ENCODE data around the gene KIF1B. TPM values are rescaled to one million over a fixed set of nuclear protein-coding genes. Genes with fewer than 3 reads are reported as not detected.
A peak's percentile ranks its signal among the peaks of the same experiment; 100 is the strongest.

KIF1B gene
- total RNA-seq, 1 donor from 2014 or later: 70.4 TPM

DNA sequence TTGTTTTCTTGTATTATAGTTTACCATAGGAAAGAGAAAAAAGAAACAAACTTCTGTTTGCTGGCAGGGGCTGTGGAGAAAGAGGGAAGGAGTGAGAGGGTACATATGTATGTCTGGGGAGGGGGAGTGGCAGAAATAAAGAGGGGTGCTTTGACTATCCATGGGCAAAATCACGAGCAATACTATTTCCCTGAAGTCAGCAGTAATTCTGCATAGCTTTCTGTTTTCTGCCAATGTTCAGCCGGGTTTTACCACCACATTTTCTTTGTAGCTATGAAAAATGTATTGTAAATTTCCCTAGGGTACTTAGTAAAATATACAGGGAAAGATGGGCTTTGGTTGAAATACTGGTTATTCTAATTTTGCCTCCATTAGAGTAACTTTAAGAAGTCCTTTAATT lies 143.3 kb downstream of the KIF1B start:
- no peak for DNase-seq (ENCODE audit: low spot score)
- intact Hi-C loops (cut with DNase I): no loop called here
- no peak for ATAC-seq

DNA sequence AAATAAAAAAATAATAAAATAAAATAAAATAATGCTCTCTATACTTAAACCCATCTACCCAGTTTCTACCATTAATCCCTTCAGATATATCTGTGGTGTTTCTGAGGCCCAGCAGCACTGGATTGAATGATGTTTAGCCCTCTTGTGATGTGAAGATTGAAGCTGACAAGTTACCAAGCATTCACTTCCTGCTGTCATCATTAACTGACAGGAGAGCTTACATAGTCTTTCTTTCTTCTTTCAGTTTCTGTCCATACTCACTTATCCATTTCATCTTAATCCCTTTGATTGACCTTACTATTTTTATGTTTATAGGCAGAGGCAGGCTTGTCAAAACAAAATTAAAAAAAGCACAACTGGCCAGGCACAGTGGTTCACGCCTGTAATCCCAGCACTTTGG lies 149.7 kb downstream of the KIF1B start:
- no peak for ATAC-seq
- DNase-seq (ENCODE audit: low spot score): no peak
- intact Hi-C loops (cut with DNase I): no loop called here

DNA sequence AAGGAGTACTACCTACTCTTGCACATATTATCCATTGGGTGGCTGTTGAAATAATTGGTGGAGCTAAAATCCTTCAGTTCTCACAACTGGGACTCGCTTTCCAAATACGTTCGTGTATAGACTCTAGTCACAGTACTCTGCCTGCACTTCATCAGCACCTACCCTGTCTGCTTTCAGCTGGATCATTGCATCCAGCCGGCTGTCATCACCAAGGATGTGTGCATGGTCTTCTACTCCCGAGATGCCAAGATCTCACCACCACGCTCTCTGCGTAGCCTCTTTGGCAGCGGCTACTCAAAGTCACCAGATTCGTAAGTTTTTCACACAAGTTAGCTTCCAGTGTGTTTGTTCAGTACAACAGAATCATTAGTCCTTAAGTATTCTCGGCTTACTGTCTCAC lies 151.1 kb downstream of the KIF1B start:
- intact Hi-C loops (cut with DNase I): no loop called here
- no peak for ATAC-seq
- DNase-seq (ENCODE audit: low spot score): no peak

DNA sequence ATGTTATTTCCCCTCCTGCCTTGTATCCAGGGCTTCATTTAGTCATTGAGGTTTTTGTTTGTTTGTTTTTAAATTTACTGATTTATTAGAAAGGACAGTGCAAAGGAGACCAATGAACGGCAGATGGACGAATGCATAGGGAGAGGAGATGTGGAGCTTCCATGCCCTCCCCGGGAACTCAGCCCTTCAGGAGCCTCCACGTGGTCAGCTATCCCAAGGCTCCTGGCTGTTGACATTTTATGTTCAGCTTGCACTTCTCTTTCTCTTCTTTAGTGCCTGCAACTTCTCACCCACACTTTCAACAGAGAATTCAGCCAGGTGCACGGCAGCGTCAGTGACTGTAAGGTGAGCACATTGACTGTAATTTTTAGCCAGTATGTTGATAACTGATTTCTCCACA lies 157.8 kb downstream of the KIF1B start:
- ATAC-seq (no peak), DNase-seq (ENCODE audit: low spot score) (no peak)
- intact Hi-C loops (cut with DNase I): no loop called here

DNA sequence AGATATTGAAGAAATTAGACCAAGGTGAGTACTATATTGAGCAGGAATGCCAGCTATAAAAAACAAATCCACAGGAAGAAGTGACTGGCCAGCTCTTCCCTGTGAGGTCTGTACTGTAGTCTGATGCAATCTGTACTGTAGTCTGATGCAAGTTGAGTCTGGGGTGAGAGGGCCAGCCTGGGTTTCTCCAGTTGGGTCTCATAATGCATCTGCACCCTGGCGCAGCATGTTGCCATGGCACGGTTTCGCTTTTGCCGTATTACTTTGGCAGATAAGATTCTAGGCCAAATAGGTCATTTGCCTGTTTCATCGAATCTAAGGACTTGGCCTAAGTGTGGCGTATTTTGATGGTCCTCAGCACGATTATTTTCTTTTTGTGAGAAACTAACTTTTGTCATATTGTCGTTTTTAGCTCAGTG lies 164.1 kb downstream of the KIF1B start:
- intact Hi-C loops (cut with DNase I): no loop called here
- ATAC-seq: no peak
- DNase-seq (ENCODE audit: low spot score): no peak

DNA sequence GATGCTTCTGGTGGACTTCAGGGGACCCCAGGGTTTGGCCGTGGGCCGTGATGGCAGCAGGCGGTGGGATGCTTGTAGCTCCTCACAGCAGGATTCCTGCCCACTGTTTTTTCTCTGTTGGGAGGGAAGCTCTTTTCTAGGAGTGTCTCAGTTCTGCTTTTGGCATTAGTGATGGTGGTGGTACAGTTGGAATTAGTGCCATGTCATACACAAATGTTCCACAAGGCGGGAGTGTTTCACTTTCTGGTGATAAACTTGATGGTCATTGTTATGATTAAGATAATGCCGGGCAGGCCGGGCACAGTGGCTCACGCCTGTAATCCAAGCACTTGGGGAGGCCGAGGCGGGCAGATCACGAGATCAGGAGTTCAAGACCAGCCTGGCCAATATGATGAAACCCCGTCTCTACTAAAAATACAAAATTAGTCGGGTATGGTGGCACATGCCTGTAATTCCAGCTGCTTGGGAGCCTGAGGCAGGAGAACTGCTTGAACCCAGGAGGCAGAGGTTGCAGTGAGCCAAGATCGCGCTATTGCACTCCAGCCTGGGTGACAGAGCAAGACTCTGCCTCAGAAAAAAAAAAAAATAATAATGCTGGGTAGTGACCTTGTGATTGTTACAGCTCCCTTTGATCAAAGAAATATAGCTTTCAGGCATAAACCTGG lies 167.1 kb downstream of the KIF1B start:
- ATAC-seq (peak; percentile 82), DNase-seq (ENCODE audit: low spot score) (peak; percentile 83)
- intact Hi-C loops (cut with DNase I): loop anchor here (5.0 kb wide), 1 partner anchor 50 kb away; no protein-coding TSS in a partner anchor

DNA sequence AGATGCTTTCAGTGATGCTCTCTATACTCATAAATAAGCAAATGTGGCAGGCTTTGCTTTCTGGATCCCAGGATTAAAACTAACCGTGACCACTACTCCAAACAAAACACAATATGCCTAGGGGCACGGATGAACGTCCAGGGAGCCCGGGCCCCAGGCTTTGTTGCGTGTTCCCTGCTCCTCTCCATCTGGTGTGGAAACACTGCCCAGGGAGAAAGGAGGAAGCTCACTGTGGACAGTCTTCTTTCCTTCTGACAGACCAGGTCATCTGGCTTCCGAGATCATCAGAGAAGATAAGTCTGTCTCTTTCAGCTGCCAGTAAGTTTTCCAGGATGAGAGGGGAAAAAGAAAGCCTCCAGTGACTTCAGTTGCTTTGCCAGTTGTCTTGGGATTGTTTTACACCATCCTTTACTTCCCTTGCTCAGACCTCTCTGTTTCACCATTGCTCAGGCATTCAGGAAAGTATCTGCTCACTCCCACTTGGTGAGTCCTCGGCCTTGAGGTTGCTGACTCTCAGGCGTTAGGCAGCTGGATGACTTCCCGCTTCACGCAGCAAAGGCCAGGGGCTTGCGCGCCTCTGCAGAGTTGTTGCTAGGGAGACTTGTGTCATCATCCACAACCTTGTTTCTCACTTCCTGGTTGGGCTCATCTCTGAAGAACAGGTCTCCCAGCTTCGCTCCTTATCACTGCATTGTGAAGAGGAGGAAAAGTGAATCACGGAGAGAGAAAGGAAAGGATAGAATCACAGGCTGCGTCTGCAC lies 167.9 kb downstream of the KIF1B start:
- ATAC-seq (peak; percentile 70), DNase-seq (ENCODE audit: low spot score) (no peak)

DNA sequence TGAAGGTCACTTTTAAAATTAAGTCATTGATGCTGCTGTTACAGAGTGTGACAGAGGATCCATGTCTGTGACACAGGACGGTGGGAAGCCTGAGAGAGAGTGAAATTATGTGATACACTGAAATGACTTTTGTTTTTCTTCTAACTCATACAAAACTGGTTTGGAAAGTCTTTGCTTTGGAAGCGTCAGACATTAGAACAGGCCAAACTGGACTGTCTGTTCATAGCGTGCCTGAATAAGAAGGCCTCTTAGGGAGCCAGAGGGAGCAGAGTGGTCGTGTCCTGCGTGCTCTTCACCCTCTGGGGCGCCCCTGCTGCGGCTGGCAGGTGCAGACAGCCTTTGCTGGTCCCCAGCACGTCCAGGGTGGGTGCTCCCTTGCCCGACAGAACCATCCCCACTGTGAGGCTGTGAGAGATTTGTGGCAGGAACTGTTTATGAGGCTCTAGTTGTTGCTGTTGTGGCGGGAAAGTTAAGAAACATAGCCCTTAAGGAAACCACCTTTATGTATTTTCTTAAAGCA lies 168.8 kb downstream of the KIF1B start:
- ATAC-seq (no peak), DNase-seq (ENCODE audit: low spot score) (no peak)
- intact Hi-C loops (cut with DNase I): loop anchor here (5.0 kb wide), 1 partner anchor 48 kb away; no protein-coding TSS in a partner anchor

More for the DNA sequence above, 167.9 kb downstream of the KIF1B start:
- intact Hi-C loops (cut with DNase I): loop anchor here (5.0 kb wide), 1 partner anchor 49 kb away; no protein-coding TSS in a partner anchor

DNA sequence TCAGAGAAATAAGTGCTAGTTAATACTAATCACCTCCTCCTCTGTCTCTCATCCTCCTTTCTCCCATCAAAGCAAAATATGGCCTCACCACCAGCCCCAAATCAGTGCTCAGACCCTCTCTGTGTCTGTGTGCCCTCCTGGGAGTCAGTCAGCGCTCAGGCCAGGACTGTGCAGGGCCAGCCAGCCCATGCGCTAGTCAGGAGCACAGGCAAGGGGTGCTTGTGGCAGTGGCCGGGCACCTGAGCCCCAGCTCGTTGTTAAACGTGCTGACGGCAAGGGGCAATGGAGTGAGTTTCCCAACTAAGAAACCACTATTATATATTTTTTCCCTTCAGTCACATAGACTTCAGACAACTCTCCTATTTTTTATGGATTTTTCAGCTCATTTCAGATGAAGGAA lies 169.3 kb downstream of the KIF1B start:
- intact Hi-C loops (cut with DNase I): loop anchor here (5.0 kb wide), 1 partner anchor 48 kb away; no protein-coding TSS in a partner anchor
- no peak for DNase-seq (ENCODE audit: low spot score)
- ATAC-seq: no peak

DNA sequence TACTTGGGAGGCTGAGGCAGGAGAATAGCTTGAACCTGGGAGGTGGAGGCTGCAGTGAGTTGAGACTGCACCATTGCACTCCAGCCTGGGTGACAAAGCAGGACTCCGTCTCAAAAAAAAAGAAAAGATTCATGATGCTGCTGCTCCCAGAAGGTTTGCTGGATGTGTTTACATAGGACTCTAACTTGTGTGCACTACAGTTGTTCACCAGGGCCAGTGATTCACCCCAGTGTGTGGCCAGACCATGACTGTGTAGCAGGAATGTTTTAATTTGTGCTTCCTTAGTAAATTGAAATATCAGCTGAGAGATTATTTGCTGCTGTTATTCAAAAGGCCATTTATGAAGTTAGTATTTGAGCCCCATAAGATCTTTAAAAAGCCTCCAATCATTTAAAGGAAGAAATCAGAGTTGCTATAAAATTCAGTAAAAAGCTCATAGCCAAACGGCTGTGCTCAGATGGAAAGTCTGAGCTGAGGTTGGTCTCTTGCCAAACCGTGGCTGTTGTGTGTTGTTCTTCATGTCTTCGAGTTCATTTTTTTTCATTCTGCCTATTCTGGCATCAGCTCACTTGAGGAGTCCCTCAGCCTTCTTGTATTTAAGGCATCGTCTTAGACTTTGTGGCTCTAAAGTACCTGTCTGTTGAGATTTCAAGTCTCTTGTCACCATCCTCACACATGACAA lies 170.4 kb downstream of the KIF1B start:
- ATAC-seq (peak; percentile 64), DNase-seq (ENCODE audit: low spot score) (peak; percentile 74)

DNA sequence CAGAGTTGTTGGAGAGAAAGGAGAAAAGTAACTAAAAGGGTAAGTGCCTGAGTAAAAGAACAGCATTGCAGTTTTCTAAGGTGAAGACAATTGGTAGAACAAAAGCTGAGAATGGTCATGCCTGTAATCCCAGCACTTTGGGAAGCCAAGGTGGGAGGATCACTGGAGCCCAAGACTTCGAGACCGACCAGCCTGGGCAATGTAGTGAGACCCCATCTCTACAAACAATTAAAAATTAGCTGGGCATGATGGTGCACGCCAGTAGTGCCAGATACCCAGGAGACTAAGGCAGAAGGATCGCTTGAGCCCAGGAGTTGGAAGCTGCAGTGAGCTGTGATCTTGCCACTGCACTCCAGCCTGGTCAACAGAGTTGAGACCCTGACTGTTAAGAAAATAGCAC lies 173.3 kb downstream of the KIF1B start:
- ATAC-seq: no peak
- DNase-seq (ENCODE audit: low spot score): no peak
- intact Hi-C loops (cut with DNase I): no loop called here

More for the DNA sequence above, 170.4 kb downstream of the KIF1B start:
- intact Hi-C loops (cut with DNase I): no loop called here

DNA sequence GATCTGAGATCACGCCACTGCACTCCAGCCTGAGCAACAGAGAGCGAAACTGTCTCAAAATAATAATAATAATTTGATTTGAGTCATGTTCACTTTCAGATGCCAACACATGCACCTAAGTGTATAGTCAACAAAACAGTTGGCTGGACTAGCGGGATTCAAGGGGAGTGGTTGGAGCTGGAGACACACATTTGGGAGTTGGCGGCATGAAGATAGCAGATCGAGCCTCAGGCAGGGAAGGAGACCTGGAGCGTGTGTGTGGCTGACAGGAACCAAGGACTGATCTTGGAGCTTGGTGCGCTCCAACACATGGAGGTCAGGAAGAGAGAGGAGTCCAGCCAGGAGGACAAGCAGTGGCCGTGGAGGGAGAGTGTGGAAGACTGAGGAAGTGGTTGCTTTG lies 173.8 kb downstream of the KIF1B start:
- ATAC-seq (no peak), DNase-seq (ENCODE audit: low spot score) (no peak)
- intact Hi-C loops (cut with DNase I): no loop called here

DNA sequence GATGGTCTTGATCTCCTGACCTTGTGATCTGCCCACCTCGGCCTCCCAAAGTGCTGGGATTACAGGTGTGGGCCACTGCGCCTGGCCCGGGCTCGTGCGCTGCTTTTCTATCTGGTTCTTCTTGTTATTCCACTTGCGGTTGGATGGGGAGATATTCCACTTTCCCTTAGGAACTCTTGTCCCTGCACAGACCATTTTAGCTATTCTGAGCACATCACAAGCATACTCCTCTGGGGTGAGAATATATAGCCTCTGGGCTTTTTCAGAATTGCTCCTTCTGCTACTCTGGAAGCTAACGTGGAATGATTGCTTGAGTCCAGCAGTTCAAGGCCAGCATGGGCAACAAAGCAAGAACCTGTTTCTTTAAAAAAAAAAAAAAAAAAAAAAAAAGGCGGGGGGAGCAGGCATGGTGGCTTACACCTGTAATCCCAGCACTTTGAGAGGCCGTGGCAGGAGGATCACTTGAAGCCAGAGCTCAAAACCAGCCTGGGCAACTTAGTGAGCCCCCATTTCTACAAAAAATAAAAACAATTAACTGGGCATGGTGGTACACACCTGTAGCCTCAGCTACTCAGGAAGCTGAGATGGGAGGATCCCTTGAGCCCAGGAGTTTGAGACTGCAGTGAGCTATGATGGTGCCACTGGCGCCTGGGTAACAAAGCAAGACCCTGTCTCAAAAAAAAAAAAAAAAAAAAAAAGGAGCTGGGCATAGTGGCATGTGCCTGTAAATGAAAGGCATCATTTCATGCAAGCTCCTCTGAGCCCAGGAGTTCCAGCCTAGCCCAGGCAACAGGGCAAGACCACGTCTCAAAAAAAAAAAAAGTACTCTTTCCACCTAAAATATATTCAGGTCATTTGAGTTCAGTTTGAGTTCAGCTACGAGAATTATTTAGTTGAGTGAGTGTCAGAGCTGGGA lies 176.6 kb downstream of the KIF1B start:
- ATAC-seq (no peak), DNase-seq (ENCODE audit: low spot score) (no peak)
- intact Hi-C loops (cut with DNase I): no loop called here

DNA sequence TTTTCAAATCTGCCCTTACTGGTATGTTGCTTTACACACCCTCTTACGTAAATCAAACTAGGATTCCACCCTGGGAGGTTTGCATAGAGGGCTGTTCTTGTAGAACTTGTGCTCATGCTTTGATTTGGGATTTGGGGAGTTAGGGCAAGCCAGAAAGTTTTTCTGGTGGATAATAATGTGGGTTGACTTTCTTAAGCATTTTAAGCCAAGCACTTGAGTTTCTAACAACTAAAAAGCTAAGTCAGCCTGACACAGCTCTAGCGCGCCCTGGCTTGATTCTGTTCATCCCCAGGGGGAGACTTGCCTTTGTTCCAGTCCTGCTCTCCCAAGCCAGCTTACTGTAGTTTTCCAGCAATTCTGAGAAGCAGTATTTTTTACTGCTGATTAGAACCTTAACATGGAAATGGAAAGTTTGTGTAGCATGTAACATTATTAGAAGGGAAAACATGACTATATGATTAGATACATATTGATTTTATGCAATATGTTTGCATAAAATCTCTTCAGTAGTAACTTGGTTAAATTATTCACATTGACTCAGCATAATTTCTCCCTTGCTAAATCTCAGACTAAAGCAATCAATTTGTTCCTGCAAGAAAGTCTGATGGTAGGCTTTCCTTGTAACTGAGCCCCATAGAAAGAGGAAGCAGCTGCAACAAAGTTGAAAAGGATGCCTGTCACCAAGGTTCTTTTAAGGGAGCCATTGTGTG lies 177.5 kb downstream of the KIF1B start:
- peak; percentile 93 for ATAC-seq
- intact Hi-C loops (cut with DNase I): no loop called here
- DNase-seq (ENCODE audit: low spot score): peak; percentile 64

DNA sequence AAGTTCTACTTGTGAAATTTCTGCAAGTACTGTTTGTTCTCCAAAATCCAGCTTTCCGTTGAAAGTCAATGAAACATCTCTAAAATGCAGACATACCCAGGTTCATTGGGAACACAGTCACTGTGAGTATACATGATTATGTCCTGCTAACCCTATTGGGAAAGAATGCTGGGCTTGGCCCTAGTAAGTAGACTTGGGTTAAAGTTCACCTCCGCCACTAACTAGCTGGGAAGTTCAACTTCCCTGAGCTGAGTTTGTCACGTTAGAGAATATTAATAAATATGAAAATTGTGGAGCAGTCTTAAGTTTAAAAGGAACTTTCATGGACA lies 178.0 kb downstream of the KIF1B start:
- no peak for DNase-seq (ENCODE audit: low spot score)
- intact Hi-C loops (cut with DNase I): no loop called here
- ATAC-seq: peak; percentile 20

DNA sequence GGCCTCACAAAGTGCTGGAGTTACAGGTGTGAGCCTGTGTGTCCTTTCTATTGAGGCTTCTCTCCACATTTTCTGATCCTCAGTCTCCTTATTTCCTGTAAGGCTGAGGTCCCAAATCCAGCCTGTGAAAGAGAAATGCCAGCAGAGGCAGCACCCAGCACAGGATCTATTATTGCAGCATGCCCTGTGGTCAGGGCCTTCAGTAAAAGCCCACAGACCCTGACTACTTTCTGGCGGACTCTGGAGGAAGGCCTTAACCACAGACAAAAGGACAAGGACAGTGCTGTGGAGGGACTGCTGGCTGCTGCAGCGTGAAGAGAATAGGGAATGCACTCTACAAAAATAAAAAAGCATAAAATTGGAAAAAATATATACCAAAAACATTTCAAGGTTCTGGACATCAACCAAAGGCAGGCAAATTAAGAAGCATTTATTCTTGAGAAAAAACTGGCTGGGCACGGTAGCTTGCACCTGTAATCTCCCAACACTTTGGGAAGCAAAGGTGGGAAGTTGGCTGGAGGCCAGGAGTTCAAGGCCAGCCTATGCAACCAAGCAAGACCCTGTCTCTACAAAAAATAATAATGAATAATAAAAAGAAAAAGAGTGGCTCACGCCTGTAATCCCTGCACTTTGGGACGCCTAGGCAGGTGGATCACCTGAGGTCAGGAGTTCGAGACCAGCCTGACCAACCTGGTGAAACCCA lies 179.1 kb downstream of the KIF1B start:
- intact Hi-C loops (cut with DNase I): no loop called here
- DNase-seq (ENCODE audit: low spot score) (no peak), ATAC-seq (no peak)

DNA sequence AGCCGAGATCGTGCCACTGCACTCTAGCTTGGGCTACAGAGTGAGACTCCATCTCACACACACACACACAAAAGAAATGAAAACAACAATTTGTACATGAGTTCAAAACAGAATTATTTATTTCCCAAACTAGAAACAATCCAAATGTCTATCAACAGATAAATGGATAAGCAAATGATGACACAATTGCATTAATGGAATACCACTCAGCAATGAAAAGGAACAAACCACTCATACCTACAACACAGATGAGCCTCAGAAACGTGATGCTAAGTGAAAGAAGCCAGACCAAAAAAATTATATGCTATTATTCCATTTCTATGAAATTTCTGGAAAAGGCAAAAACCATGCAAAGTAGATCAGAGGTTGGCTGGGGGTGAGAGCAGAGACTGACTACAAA lies 186.5 kb downstream of the KIF1B start:
- intact Hi-C loops (cut with DNase I): no loop called here
- DNase-seq (ENCODE audit: low spot score): no peak

More for the DNA sequence above, 186.5 kb downstream of the KIF1B start:
- ATAC-seq: no peak

All from sciatic nerve (tissue), 2 donors.